Choroid plexus epithelial cell (primary cell): Measurements from ENCODE around the gene CWF19L1.
A peak's percentile ranks its signal among the peaks of the same experiment; 100 is the strongest.

ENCODE experiments used
- DNase-seq: peaks from one replicate; pipeline ENCODE4 v3.0.0-alpha.2; 2010; ENCODE audit warnings: low read depth
- H3K4me3 ChIP-seq: 2 replicates; pipeline ENCODE4 v1.5.1; 2011; ENCODE audit warnings: low read depth, mild to moderate bottlenecking, control low read depth, low read length, moderate library complexity
- CTCF ChIP-seq: conservative IDR thresholded peaks from 2 replicates; pipeline ENCODE4 v1.5.1; 2011; ENCODE audit warnings: low read depth, mild to moderate bottlenecking, control low read depth, inconsistent platforms, low read length, moderate library complexity

Gene CWF19L1

GRCh38 chr10:100267239-100268104, at the start of gene CWF19L1:
TSS of gene CWF19L1 (minus strand) at chr10:100267638. CDS start at chr10:100267593, 45 bp downstream.
- H3K4me3 ChIP-seq = peak within 1 kb of the TSS; percentile 100
- TF ChIP-seq CTCF = no peak
- peak; percentile 93 for DNase-seq

- TF ChIP-seq CTCF = no peak
- no peak for DNase-seq
- no peak overlapping the region for H3K4me3 ChIP-seq
These were observed 48.2 kb upstream of the CWF19L1 start for GRCh38 chr10:100315615-100316014.

- no peak overlapping the region for H3K4me3 ChIP-seq
- TF ChIP-seq CTCF = no peak
- no peak for DNase-seq
These were observed 43.9 kb upstream of the CWF19L1 start for GRCh38 chr10:100311298-100311697.

GRCh38 chr10:100307684-100308083, 40.2 kb upstream of the CWF19L1 start:
- peak; percentile 63 for DNase-seq
- TF ChIP-seq CTCF = no peak
- no peak overlapping the region for H3K4me3 ChIP-seq

- no peak for DNase-seq
- H3K4me3 ChIP-seq = no peak overlapping the region
- TF ChIP-seq CTCF = no peak
These were observed 39.4 kb upstream of the CWF19L1 start for GRCh38 chr10:100306861-100307260.

GRCh38 chr10:100304414-100304813, 37.0 kb upstream of the CWF19L1 start:
- H3K4me3 ChIP-seq = no peak overlapping the region
- TF ChIP-seq CTCF = no peak
- DNase-seq = no peak
